Activated T-cell treated with anti-CD3 and anti-CD28 coated beads, Interleukin-2, amount 50 U/mL, for 1 hour (primary cell): Measurements from ENCODE around the gene NDE1.
A peak's percentile ranks its signal among the peaks of the same experiment; 100 is the strongest.
"Not testable (repeated sequence)": the region's sequence is repeated elsewhere in the genome, so short reads cannot be mapped to it uniquely, and the experiment has no call there.

Experiments used
- DNase-seq: peaks from one replicate; pipeline ENCODE4 v3.0.0-alpha.2; 2020

NDE1 gene

GRCh38 chr16:15650019-15650697 lies at the start of gene NDE1:
NDE1 (plus strand) TSS chr16:15650245; CDS start chr16:15664779, 14,534 bp downstream.
- peak; percentile 86 for DNase-seq

GRCh38 chr16:15601212-15601879 lies 48.7 kb upstream of the NDE1 start:
- DNase-seq: no peak

- DNase-seq: no peak
Observed at GRCh38 chr16:15602285-15603044, 47.6 kb upstream of the NDE1 start.

- DNase-seq: no peak
Observed at GRCh38 chr16:15604460-15605440, 45.3 kb upstream of the NDE1 start.

GRCh38 chr16:15605839-15606517 lies 44.1 kb upstream of the NDE1 start:
- DNase-seq: no peak

- no peak for DNase-seq
Observed at GRCh38 chr16:15606518-15607220, 43.4 kb upstream of the NDE1 start.

GRCh38 chr16:15607221-15607699 lies 42.8 kb upstream of the NDE1 start:
- not testable (repeated sequence) for DNase-seq

GRCh38 chr16:15607700-15608396 lies 42.2 kb upstream of the NDE1 start:
- DNase-seq: no peak

- no peak for DNase-seq
Observed at GRCh38 chr16:15608398-15609285, 41.4 kb upstream of the NDE1 start.

- DNase-seq: no peak
Observed at GRCh38 chr16:15609286-15609649, 40.8 kb upstream of the NDE1 start.

GRCh38 chr16:15610369-15610871 lies 39.6 kb upstream of the NDE1 start:
- no peak for DNase-seq

GRCh38 chr16:15611610-15612009 lies 38.4 kb upstream of the NDE1 start:
- no peak for DNase-seq

- DNase-seq: no peak
Observed at GRCh38 chr16:15613676-15614075, 36.4 kb upstream of the NDE1 start.

GRCh38 chr16:15616012-15616411 lies 34.0 kb upstream of the NDE1 start:
- DNase-seq: no peak

GRCh38 chr16:15616475-15617165 lies 33.4 kb upstream of the NDE1 start:
- DNase-seq: no peak

GRCh38 chr16:15617901-15618300 lies 32.1 kb upstream of the NDE1 start:
- no peak for DNase-seq

- DNase-seq: no peak
Observed at GRCh38 chr16:15618392-15618791, 31.7 kb upstream of the NDE1 start.

GRCh38 chr16:15620611-15621195 lies 29.3 kb upstream of the NDE1 start:
- no peak for DNase-seq
